GM10266 (cell line): ENCODE results near the gene PTPRM.

Experiments used
- DNase-seq: peaks from one replicate; pipeline ENCODE4 v3.0.0; 2012; ENCODE audit errors: extremely low spot score
- TF ChIP-seq, protein P1 (sequence below): IDR thresholded peaks from 2 replicates; pipeline ENCODE4 v1.5.1; 2012; ENCODE audit warnings: mild to moderate bottlenecking, low read depth; ENCODE audit not compliant: control insufficient read depth, insufficient read depth; ENCODE audit errors: missing control alignments

PTPRM gene

DNA sequence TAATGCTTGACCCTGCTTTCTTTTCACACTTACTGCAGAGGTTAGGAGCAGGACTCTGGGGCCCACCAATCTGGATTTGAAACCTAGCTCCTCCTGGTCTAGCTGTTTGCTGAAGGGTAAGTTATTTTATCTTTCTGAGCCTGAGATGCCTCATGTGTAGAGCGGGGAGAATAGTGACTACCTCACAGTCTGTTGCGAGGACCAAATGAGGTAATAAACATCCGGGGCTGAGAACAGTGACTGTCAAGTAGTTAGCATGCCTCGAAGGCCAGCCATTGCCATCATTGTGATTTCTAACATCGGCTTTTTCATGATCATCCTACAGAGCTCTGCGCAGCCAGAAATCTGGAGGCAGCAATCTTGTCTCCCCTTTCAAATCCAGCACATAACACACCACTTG lies 32.9 kb downstream of the PTPRM start:
- TF ChIP-seq, protein P1, sequence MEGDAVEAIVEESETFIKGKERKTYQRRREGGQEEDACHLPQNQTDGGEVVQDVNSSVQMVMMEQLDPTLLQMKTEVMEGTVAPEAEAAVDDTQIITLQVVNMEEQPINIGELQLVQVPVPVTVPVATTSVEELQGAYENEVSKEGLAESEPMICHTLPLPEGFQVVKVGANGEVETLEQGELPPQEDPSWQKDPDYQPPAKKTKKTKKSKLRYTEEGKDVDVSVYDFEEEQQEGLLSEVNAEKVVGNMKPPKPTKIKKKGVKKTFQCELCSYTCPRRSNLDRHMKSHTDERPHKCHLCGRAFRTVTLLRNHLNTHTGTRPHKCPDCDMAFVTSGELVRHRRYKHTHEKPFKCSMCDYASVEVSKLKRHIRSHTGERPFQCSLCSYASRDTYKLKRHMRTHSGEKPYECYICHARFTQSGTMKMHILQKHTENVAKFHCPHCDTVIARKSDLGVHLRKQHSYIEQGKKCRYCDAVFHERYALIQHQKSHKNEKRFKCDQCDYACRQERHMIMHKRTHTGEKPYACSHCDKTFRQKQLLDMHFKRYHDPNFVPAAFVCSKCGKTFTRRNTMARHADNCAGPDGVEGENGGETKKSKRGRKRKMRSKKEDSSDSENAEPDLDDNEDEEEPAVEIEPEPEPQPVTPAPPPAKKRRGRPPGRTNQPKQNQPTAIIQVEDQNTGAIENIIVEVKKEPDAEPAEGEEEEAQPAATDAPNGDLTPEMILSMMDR: no peak
- DNase-seq: no peak

DNA sequence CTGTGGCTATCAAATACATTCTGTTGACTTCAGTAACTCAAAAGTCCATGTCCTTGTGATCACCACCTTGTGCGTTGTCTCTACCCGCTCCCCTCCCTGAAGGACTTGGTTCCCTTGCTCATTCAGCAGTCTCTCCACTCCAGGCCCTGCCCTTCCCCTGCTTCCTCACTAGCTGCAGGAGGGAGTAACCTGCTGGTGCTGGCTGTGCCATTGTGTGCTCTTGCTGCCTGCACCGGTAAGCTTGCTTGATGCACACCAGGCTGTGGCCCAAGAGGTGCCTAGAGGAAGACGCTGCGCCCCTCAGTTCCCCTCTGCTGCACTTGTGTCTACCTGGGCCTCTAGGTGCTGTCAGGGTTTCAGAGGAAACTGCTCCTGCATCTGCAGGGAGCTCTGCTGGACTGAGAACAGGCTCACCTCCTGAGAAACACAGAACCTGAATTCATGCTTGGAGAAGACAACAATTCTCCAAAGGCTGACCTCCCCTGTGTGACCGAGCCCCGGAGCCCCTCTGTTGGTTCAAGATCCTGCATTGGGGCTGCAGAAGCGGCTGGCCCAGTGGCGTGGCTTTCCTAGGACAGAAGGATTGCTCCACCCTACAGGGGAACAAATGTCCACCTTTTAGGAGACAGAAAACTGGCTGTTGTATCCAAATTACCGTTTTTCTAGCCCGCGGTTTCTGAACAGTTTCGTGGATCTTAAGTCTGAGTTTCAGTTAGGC lies 33.6 kb downstream of the PTPRM start:
- DNase-seq: no peak
- TF ChIP-seq, protein P1: no peak

DNA sequence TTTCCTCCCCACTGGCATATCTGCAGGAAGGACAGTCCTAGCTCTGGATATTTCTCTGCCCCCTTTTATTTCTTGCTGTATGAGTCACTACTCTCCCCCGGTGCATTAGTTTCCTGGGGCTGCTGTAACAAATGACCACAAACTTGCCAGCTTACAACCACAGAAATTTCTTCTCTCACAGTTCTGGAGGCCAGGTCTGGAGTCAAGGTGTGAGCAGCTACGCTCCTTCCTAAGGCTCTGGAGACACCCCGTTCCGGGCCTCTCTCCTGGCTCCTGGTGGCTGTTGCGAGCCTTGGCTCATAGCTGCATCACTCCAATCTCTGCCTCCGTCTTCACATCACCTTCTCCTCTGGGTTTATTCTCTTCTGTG lies 34.1 kb downstream of the PTPRM start:
- TF ChIP-seq, protein P1: no peak
- no peak for DNase-seq

DNA sequence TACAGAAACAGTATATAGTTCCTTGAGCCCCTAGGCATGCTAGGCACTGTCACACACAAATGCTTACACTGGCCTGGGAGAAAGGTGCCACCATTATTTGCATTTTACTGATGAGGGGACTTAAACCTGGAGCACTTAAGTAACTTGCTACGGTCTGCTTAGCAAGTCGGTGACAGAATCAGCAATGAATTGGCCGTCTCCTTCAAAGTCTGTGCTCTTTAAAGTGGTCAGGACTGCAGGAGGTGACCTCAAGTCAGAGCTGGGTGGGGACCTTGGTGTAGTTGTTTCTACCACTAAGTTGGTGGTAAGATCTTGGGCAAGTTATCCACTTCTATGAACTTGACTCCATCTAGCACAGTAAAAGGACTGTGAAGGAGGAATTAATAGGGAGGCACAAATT lies 34.8 kb downstream of the PTPRM start:
- TF ChIP-seq, protein P1: no peak
- DNase-seq: no peak

DNA sequence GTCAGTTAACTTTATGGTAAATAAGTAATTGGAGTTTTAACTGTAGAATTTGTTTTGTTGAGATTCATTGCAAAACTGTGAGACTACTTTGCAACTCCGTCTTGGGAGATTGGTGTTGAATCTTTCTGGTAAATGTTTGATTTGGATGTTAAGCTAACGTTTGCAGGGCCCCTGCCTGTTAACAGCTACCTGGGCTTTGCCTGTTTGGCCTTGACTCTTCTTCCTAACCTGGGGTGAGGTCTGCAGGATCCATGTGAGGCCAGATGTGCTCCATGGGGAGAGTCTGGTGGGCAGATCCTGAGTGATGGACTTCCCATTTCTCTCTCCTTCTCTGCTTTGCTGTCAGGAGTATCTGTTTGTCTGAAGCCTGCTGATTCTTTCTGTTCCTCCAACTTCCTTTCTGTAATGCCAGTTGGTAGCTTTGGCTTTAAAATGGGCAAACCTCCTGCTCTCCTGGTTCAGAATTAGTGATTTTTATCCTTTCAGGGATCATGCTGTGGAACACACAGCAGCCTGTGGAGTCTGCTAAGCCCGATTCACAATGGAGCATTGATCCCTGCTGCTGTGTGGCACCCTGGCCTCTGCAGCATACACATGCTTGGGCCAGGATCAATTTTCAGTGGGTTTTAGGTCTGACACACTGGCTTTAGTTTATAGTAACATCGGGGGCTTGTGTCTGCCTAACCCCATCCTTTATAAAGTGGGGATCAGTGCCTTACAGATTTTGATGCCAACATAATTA lies 36.3 kb downstream of the PTPRM start:
- TF ChIP-seq, protein P1: no peak
- no peak for DNase-seq

DNA sequence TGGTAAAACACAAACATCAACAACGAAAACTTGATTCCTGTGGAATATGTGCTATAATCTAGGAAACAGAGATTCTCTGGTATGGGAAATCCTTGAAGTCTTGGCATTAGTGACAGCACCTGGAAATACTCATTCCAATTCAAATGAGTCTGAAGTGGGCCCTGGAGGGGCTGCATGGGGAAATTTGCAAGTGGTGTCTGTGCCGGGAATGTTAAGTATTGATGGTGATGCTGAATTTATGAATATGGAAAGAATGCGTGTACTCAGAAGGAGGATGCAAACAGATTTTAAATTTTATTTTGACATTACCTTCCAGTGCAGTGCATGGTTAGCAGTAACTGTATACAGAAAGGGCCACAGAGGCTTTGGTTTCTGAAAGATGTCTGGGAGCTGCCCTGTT lies 37.2 kb downstream of the PTPRM start:
- TF ChIP-seq, protein P1: no peak
- no peak for DNase-seq

DNA sequence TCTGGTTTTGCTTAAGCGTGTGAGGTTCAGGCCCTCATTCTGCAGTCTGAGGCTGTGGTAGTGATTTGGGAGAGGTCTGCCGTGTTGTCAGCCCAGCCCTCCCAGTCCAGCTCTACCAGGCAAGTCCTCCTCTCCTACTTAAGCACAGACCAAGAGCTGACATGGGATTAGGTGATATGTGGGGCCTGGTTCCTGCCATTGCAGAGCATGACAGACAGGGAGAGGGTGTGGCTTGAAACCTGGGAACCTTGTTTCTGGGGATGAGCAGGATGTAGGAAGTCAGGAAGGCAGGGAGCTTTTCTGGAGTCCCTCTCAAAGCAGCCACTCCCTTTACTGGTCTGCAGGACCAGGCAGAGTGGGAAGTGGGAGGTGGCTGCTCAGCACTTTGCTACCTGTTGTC lies 38.6 kb downstream of the PTPRM start:
- DNase-seq: no peak
- TF ChIP-seq, protein P1: no peak
